Measurements from ENCODE around the gene MORF4L1. TPM values are rescaled to one million over a fixed set of nuclear protein-coding genes. Genes with fewer than 3 reads are reported as not detected.
A peak's percentile ranks its signal among the peaks of the same experiment; 100 is the strongest.
"Not testable (repeated sequence)": the region's sequence is repeated elsewhere in the genome, so short reads cannot be mapped to it uniquely, and the experiment has no call there.

MORF4L1 gene
- total and polyA plus RNA-seq, 8 donors: 262 to 774 (median 712) TPM

DNA sequence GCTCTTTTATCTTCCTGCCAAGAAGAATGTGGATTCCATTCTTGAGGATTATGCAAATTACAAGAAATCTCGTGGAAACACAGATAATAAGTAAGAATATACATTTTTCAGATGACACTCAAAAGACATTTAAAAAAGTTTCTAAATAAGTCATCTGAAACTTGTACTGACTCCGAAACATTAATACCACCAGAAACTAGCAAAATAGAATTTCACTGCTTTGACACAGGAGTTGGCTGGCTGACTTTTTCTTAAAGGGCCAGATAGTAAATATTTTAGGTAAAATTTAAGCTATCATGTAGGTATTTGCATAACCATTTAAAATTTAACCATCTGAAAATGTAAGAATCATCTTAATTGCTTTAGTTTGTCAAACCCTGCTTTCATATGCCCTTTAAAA lies 20.8 kb downstream of the MORF4L1 start:
- no peaks in the 10 kb centered on the region for H3K4me1 ChIP-seq
- no peaks in the 10 kb centered on the region for H3K9me3 ChIP-seq
- DNase-seq (no peak), ATAC-seq (no peak)
- no peaks in the 10 kb centered on the region for H3K27me3 ChIP-seq
- H3K27ac ChIP-seq: no peak overlapping the region
- H3K4me3 ChIP-seq: no peak overlapping the region
- peaks cover 0 to 100% of the 10 kb centered on the region in 2 donors for H3K36me3 ChIP-seq
- intact Hi-C loops (cut with DNase I): no loop called here
- TF ChIP-seq, protein P1, sequence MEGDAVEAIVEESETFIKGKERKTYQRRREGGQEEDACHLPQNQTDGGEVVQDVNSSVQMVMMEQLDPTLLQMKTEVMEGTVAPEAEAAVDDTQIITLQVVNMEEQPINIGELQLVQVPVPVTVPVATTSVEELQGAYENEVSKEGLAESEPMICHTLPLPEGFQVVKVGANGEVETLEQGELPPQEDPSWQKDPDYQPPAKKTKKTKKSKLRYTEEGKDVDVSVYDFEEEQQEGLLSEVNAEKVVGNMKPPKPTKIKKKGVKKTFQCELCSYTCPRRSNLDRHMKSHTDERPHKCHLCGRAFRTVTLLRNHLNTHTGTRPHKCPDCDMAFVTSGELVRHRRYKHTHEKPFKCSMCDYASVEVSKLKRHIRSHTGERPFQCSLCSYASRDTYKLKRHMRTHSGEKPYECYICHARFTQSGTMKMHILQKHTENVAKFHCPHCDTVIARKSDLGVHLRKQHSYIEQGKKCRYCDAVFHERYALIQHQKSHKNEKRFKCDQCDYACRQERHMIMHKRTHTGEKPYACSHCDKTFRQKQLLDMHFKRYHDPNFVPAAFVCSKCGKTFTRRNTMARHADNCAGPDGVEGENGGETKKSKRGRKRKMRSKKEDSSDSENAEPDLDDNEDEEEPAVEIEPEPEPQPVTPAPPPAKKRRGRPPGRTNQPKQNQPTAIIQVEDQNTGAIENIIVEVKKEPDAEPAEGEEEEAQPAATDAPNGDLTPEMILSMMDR (IDR thresholded peaks at IDR 0.05): no peak

DNA sequence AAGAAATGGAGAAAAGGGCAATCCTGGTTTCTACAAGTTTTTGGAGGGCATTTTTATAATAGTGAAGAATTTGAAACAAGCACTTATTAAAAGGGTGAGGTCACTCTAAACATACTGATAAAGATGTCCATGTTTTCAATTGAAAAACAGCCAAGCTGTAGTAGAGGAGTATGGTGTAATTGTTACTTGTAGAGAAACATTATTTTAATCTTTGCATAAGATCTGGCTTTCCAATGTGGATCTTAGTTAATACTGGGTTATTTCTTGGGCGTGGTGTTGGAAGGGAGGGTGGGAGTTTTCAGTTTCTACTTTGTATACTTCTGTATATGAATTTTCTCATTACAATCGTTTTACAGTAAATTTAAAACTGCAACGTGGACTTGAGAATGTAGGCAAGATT lies 22.8 kb downstream of the MORF4L1 start:
- DNase-seq (no peak), ATAC-seq (peak; percentile 38)
- H3K4me1 ChIP-seq: no peaks in the 10 kb centered on the region
- TF ChIP-seq, protein P1 (IDR thresholded peaks at IDR 0.05): no peak
- H3K4me3 ChIP-seq: no peak overlapping the region
- H3K27ac ChIP-seq: no peak overlapping the region
- intact Hi-C loops (cut with DNase I): no loop called here
- H3K27me3 ChIP-seq: no peaks in the 10 kb centered on the region
- peaks cover 0 to 100% of the 10 kb centered on the region in 2 donors for H3K36me3 ChIP-seq
- H3K9me3 ChIP-seq: no peaks in the 10 kb centered on the region

GRCh38 chr15:78898540-78898939 lies 25.9 kb downstream of the MORF4L1 start:
- H3K36me3 ChIP-seq: peaks cover 0 to 100% of the 10 kb centered on the region in 2 donors
- H3K27ac ChIP-seq: no peak overlapping the region
- intact Hi-C loops (cut with DNase I): no loop called here
- H3K9me3 ChIP-seq: no peaks in the 10 kb centered on the region
- TF ChIP-seq, protein P1 (IDR thresholded peaks at IDR 0.05): no peak
- peaks cover 8 to 22% of the 10 kb centered on the region in 2 donors for H3K4me1 ChIP-seq
- ATAC-seq (no peak), DNase-seq (no peak)
- H3K4me3 ChIP-seq: no peak overlapping the region
- H3K27me3 ChIP-seq: no peaks in the 10 kb centered on the region

GRCh38 chr15:78900819-78901533 lies 28.3 kb downstream of the MORF4L1 start:
- DNase-seq; ATAC-seq; H3K9me3 ChIP-seq; intact Hi-C loops (cut with DNase I); H3K4me3 ChIP-seq; H3K27me3 ChIP-seq; H3K27ac ChIP-seq: not testable (repeated sequence)
- peaks cover 0 to 99% of the 10 kb centered on the region in 2 donors for H3K36me3 ChIP-seq
- H3K4me1 ChIP-seq: peaks cover 8 to 26% of the 10 kb centered on the region in 2 donors

DNA sequence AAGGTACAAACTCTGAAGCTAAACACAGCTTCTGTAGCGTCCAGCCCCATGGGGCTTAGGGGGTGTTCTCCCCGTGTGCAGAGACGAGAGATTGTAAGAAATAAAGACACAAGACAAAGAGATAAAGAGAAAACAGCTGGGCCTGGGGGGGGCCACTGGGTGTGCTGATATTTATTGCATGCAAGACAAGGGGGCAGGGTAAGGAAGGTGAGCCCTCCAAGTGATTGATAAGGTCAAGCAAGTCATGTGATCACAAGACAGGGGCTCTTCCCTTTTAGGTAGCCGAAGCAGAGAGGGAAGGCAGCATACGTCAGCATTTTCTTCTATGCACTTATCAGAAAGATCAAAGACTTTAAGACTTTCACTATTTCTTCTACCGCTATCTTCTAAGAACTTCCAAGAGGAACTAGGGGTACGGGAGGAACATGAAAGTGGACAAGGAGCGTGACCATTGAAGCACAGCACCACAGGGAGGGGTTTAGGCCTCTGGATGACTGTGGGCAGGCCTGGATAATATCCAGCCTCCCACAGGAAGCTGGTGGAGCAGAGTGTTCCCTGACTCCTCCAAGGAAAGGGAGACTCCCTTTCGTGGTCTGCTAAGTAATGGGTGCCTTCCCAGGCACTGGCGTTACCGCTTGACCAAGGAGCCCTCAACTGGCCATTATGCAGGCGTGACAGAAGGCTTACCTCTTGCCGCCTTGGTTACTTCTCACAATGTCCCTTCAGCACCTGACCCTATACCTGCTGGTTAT lies 29.8 kb downstream of the MORF4L1 start:
- H3K27me3 ChIP-seq; DNase-seq; intact Hi-C loops (cut with DNase I); H3K9me3 ChIP-seq; H3K4me3 ChIP-seq; ATAC-seq: not testable (repeated sequence)
- peaks cover 8 to 37% of the 10 kb centered on the region in 2 donors for H3K4me1 ChIP-seq
- H3K27ac ChIP-seq: peak overlapping the region in 1 of 2 donors; percentile 23
- peaks cover 0 to 99% of the 10 kb centered on the region in 2 donors for H3K36me3 ChIP-seq

DNA sequence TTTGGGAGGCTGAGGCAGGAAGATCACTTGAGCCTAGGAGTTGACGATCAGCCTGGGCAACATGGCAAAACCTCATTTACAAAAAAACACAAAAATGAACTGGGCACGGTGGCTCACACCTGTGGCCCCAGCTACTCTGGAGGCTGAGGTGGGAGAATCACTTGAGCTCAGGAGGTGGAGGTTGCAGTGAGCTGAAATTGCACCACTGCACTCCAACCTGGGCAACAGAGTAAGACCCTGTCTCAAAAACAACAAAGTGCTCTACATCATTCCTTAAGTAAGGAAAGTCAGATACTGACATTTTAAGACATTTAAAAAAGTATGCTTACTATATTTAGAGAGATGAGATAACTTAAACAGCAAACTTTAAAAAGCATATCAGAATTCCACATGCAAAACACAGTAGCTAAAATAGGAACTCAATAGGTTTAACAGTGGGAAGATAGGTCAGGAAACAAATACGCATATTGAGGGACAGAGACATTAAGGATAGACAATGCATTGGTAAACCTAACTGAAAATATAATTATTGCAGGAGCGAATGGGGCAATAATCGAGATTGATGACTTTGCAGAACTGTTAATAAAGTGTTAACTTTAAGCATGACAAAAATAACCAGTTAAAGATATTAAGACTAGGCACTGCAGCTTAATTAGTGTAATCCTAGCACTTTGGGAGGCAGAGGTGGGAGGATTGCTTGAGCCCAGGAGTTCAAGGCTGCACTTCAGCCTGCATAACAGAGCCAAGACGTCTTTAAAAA lies 32.1 kb downstream of the MORF4L1 start:
- no peak overlapping the region for H3K27ac ChIP-seq
- H3K27me3 ChIP-seq: no peaks in the 10 kb centered on the region
- intact Hi-C loops (cut with DNase I): no loop called here
- DNase-seq (no peak), ATAC-seq (no peak)
- H3K4me3 ChIP-seq: no peak overlapping the region
- peaks cover 8 to 41% of the 10 kb centered on the region in 2 donors for H3K4me1 ChIP-seq
- peaks cover 0 to 96% of the 10 kb centered on the region in 2 donors for H3K36me3 ChIP-seq
- TF ChIP-seq, protein P1 (IDR thresholded peaks at IDR 0.05): no peak
- no peaks in the 10 kb centered on the region for H3K9me3 ChIP-seq
